Measurements from ENCODE around the gene PRDM16.

- TF ChIP-seq POLR2A (IDR thresholded peaks at IDR 0.05; ENCODE audit: low read length) (no peak), GATA1 (IDR thresholded peaks at IDR 0.05; ENCODE audit: low read depth, low read length) (no peak)
These were observed 11.3 kb downstream of the PRDM16 start for GRCh38 chr1:3080053-3080955.

Measured in erythroblast (primary cell).